HG02759 (cell line): ENCODE measurements around the gene TLR8.
"Not testable (repeated sequence)": the region's sequence is repeated elsewhere in the genome, so short reads cannot be mapped to it uniquely, and the experiment has no call there.

Experiments
- ATAC-seq: cut with Tn5 transposase; IDR thresholded peaks from one replicate; pipeline ENCODE4 v1.9.1; 2021; ENCODE audit warnings: mild to moderate bottlenecking, moderate library complexity; ENCODE audit not compliant: unreplicated experiment

Gene TLR8

GRCh38 chrX:12895866-12896265, 10.6 kb upstream of the TLR8 start:
- no peak for ATAC-seq

DNA sequence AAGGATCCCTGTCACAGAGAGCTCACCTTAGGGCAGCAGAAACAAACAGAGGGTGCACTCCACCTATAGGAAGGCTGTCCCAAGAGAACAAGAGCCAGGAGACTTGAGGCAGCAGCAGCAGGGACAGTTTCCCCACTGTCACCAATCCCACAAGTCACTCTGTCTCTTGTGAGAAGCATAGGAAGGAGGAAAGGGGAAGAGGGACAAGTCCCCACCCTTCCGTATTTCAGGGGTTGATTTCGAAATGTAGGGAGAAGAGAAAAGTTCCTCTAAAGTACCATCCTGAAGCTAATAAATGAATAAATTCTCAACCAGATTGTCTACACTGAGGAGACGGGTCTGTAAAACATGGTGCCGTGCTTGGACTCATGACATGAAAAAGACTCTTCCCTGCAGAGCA, 9.5 kb upstream of the TLR8 start:
- ATAC-seq = no peak

DNA sequence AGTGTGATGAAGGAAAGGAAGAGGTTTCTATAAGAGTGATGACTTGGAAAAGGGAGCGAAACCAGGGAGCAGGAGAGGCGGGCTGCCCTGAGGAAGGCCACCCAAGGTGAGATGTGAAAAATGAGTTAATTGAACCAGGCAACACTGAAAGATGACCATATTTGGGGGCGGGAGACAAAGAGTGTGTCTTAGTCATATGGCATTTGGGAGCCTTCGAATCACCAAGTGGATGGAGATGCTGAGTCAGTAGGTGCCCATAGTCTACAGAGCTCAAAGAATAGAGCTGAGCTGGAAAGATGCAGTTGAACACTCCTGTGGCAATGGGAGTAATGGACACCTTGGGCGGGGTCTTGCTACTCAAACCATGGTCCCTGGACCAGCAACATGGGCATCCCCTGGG, 8.3 kb upstream of the TLR8 start:
- no peak for ATAC-seq

- no peak for ATAC-seq
These were observed 6.9 kb upstream of the TLR8 start for GRCh38 chrX:12899506-12899905.

- no peak for ATAC-seq
These were observed 4.9 kb upstream of the TLR8 start for GRCh38 chrX:12901486-12901885.

- no peak for ATAC-seq
These were observed 2.8 kb upstream of the TLR8 start for GRCh38 chrX:12903646-12904045.

- ATAC-seq = no peak
These were observed 4.2 kb downstream of the TLR8 start for GRCh38 chrX:12910423-12911121.

DNA sequence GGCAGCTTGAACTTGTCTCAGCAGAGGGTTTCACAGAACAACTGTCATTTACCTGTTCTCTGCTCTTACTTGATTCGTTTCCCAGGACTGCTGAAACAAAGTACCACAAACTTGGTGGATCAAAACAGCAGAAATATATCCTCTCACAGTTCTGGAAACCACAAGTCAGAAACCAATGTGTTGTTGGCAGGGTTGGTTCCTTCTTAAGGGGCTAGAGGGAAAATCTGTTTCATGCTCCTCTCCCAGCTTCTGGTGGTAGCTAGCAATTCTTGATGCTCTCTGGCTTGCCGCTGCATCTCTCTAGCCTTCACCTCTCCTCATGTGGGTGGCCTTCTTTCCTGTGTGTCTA, 4.7 kb downstream of the TLR8 start:
- ATAC-seq = no peak

DNA sequence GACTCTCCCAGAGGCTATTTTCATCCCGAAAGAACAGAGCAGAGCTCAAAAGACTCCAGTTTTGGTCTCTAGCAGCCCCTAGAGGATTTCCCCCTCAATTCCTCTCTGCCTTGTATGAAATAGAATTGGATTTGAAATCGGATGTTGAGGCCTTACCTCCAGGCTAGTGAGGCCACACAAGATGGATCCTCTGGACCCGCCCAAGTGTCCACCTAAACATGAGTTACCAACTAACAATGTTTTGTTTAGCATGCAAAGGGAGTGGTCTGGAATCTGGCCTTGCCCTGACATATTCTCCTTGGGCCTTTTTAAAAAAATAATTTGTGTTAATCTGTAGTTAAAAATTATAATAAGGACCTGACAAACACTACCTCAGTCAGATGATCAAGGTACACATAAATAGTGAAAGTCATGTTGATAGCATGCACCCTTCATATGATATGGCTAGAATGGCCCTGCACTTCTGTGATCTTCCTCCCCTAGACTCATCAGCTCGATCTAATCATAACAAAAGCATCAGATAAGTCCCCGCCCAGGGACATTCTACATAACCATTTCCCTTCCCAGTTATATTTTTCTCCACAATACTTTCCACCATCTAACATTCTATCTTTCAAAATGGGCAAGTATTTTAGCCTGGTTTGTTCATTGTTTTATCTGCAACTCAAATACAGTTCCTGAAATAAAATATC, 6.5 kb downstream of the TLR8 start:
- no peak for ATAC-seq

GRCh38 chrX:12917753-12918152, 11.3 kb downstream of the TLR8 start:
- no peak for ATAC-seq

GRCh38 chrX:12919051-12919450, 12.6 kb downstream of the TLR8 start:
- no peak for ATAC-seq

DNA sequence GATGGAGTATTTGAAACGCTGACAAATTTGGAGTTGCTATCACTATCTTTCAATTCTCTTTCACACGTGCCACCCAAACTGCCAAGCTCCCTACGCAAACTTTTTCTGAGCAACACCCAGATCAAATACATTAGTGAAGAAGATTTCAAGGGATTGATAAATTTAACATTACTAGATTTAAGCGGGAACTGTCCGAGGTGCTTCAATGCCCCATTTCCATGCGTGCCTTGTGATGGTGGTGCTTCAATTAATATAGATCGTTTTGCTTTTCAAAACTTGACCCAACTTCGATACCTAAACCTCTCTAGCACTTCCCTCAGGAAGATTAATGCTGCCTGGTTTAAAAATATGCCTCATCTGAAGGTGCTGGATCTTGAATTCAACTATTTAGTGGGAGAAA, 13.2 kb downstream of the TLR8 start:
- ATAC-seq = no peak

DNA sequence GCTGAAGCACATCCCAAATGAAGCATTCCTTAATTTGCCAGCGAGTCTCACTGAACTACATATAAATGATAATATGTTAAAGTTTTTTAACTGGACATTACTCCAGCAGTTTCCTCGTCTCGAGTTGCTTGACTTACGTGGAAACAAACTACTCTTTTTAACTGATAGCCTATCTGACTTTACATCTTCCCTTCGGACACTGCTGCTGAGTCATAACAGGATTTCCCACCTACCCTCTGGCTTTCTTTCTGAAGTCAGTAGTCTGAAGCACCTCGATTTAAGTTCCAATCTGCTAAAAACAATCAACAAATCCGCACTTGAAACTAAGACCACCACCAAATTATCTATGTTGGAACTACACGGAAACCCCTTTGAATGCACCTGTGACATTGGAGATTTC, 14.6 kb downstream of the TLR8 start:
- no peak for ATAC-seq

DNA sequence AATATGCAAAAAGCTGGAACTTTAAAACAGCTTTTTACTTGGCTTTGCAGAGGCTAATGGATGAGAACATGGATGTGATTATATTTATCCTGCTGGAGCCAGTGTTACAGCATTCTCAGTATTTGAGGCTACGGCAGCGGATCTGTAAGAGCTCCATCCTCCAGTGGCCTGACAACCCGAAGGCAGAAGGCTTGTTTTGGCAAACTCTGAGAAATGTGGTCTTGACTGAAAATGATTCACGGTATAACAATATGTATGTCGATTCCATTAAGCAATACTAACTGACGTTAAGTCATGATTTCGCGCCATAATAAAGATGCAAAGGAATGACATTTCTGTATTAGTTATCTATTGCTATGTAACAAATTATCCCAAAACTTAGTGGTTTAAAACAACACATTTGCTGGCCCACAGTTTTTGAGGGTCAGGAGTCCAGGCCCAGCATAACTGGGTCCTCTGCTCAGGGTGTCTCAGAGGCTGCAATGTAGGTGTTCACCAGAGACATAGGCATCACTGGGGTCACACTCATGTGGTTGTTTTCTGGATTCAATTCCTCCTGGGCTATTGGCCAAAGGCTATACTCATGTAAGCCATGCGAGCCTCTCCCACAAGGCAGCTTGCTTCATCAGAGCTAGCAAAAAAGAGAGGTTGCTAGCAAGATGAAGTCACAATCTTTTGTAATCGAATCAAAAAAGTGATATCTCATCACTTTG, 15.6 kb downstream of the TLR8 start:
- no peak for ATAC-seq

- no peak for ATAC-seq
These were observed 16.1 kb downstream of the TLR8 start for GRCh38 chrX:12922599-12922919.

DNA sequence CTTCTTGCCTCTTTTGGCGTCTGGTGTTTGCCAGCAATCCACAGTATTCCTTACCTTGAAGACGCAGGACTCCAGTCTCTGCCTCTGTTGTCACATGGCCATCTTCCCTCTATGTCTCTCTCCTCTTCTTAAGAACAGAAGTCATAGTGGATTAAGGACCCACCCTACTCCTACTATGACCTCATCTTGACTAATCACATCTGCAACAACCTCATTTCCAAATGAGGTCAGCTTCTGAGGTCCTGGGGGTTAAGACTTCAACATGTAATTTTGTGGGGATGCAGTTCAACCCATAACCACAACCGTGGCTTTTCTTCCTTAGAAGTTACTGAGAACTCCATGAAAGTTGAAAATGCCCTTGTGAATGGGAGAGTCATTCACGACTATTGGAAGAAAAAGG, 23.3 kb downstream of the TLR8 start:
- ATAC-seq = no peak

DNA sequence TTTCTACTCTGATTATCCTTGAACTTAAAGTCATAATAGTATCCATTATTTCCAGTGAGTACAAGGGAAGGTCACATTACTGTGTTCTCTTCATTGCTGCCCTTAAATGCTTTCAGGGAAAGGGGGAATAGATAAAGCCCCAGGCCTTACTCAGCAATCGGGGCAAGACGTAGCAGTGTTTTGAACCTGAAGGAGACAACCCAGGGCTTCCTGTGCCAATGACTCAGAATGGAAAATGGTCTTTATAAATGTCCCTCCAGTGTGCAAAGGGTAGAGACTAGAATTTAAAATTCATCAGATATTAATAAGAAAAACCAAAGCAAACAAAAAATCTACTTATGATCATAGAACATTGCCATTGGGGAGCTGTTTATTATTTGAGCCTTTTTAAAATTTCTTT, 23.7 kb downstream of the TLR8 start:
- no peak for ATAC-seq

DNA sequence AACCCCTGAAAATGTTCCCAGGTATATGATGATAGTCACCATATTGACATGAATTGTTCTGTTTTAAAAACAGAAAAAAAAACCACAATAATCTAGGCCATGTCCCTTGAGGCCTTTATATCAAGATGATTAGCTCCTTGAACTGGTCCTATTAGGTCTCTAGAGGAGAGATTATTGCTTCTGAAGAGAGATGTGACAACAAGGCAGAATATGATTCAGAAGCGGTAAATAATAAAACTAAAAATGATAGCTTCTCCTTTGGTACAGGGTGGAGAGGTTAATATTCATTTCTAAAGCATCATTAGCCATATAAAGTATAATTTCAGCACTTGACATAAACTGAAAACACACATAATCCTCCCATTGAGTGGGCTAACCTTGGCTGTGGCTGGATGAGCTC, 25.8 kb downstream of the TLR8 start:
- ATAC-seq = no peak

- no peak for ATAC-seq
These were observed 28.4 kb downstream of the TLR8 start for GRCh38 chrX:12934850-12935249.

DNA sequence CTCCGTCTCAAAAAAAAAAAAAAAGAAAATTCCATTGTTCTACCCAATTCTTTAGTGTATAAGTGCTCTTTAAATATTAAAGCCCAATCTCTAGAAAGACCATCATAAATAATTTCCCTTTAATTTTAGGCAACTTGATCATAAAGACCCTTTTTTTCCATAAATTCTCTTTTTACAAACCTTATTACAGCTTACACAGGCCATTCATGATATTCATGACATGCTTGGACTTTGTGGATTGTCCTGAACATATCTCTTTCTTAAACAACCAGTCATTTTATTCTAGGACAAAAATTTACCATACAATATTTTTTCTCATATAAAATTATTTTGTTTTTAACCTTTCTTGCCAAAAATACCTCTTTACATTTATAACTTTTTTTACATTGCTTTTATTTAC, 30.5 kb downstream of the TLR8 start:
- ATAC-seq = no peak

DNA sequence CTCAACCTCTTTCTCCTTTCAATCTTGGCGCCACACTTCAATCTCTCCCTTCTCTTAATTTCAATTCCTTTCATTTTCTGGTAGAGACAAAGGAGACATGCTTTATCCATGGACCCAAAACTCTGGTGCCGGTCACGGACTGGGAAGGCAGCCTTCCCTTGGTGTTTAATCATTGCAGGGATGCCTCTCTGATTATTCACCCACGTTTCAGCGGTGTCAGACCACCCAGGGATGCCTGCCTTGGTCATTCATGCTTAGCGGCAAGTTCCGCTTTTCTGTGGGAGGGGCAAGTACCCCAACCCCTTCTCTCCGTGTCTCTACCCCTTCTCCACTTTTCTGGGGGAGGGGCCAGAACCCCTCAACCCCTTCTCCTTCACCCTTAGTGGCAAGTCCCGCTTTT, 34.1 kb downstream of the TLR8 start:
- ATAC-seq = not testable (repeated sequence)

GRCh38 chrX:12943592-12943991, 37.2 kb downstream of the TLR8 start:
- not testable (repeated sequence) for ATAC-seq
